ENCODE results near the gene PRDX2.
A peak's percentile ranks its signal among the peaks of the same experiment; 100 is the strongest.

- TF ChIP-seq CTCF (IDR thresholded peaks at IDR 0.05) (peak in 2 of 6 experiments; percentile 6 to 12), POLR2A (IDR thresholded peaks at IDR 0.05) (no peak), POLR2AphosphoS5 (IDR thresholded peaks at IDR 0.05) (no peak), EP300 (IDR thresholded peaks at IDR 0.05) (no peak)
These were observed 18.2 kb downstream of the PRDX2 start for GRCh38 chr19:12783291-12783848.

Data from upper lobe of left lung (tissue), 4 donors.